GM18498 (cell line): ENCODE measurements around the gene ESD.
"Not testable (repeated sequence)": the region's sequence is repeated elsewhere in the genome, so short reads cannot be mapped to it uniquely, and the experiment has no call there.

Source experiments
- ATAC-seq: cut with Tn5 transposase; IDR thresholded peaks from one replicate; pipeline ENCODE4 v1.9.1; 2021; ENCODE audit warnings: mild to moderate bottlenecking, moderate library complexity; ENCODE audit not compliant: unreplicated experiment

Gene ESD

DNA sequence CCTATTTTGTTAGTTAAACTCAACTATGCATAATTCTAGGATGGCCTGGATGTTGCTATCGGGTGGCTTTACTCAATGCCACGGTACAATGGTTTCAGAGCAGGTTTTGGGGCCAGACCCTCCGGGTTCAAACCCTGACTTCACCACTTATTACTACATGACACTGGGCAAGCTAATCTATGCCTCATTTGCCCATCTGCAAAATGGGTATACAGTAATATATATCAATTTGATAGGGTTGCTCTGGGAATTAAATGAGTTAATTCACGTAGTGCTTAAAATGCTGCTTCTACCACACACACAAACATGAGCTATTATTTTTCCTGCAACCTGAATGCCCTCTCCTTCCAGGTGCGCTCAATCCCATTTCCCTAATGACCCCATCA, 839 bp downstream of the ESD start:
- no peak for ATAC-seq

DNA sequence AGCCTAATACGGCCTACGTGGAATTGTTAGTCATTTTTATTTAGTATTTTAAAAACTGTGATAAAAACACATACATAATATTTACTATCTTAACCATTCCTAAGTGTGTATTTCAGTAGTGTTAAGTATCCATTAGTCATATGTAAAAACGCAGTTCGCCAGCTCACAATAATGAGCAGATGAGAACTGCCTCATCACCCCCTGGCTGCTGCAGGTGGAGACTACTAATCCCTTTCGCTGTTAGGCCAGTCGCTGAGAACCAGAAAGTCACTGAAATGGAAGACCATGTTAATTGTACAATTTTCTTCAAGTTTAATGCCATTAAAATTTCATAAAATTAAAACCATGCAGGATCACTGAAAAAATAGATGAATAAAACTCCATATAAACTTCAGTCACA, 1.6 kb downstream of the ESD start:
- ATAC-seq, result no peak

DNA sequence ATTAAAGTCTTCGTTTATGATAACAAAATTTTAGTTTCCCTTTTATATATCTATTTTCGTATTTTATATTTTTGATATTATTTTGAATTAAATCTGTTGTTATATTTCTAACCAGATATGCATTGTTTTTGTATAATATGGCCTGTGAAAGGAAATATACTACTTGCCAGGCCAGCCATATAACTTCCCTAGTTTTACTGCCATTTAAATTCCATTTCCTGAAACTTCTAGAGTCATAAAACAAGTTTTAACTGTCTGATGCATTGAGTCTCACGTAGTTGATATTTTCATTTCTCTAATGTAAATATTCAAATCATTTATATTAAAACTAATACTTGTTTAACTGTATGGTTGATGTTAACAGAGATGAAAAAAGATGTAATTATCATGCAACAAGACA, 13.5 kb downstream of the ESD start:
- no peak for ATAC-seq

DNA sequence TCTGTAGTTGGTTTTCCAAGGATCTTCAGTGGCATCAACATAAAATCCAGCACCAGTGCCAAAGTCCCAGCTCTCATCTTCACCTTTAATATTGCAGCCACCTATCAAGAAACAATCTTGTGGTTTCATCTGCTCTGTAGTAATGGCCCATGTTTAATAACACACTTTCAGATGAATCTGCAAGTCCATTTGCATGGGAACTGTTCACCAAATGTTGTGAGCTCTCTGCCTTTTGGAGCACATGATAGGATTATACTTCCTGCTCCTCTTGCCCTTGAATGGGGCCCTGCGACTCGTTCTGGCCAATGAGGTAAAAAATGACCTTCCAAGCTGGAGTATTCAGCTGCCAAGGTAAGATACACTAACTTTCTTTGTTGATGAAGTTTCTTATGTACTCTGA, 14.3 kb downstream of the ESD start:
- ATAC-seq, result no peak

DNA sequence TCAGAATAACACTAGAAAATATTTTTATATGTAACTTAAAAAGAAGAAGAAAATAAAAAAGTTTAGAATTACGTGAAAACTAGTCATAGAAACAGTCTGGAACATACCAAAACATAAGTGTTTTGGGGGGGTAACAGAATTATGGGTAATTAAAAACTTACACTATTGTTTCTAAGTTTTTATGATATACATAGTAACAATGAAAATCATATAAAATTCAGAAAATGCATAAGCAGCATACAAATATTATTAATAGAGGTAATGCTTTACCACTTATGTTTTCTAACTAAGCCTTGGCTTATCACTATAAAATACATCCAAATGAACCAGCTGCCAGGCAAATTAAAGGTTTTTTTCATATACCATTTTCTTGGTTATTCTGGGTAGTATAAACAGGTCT, 14.9 kb downstream of the ESD start:
- no peak for ATAC-seq

DNA sequence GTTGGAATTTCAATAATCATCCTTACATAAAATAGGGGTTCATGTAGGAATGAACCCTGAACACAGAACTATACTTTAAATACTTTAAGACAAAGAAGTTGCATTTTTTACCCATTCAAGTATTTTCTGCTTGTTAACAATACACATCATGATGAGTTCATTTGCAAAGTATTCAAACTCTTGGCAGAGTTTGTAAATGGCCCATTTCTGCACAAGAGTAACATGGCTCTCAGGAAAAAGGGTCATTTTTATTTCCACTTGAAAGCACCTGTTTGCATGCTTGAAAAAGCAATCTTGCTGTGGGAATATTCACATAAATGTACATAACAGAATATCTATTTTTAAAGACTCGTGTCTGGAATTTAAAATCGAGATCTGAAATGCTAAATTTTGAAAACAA, 18.1 kb downstream of the ESD start:
- ATAC-seq, result no peak

DNA sequence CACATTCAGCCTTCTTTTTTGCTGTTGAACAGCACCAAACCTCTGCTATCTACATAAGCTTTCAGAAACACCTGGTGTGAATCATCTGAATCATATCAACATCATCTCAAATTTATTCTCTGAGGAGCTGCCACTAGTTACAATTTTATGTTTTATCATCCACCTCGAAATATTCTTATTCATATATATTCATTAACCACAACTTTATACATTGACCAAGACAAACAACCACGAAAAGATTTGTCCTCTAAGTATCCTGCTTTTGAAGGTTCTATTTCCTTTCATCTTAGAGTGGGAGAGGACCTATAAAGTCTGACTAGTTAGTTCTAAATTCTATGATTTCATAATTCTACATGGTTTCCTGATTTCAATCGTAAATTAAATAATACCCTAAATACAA, 18.9 kb downstream of the ESD start:
- ATAC-seq, result no peak

DNA sequence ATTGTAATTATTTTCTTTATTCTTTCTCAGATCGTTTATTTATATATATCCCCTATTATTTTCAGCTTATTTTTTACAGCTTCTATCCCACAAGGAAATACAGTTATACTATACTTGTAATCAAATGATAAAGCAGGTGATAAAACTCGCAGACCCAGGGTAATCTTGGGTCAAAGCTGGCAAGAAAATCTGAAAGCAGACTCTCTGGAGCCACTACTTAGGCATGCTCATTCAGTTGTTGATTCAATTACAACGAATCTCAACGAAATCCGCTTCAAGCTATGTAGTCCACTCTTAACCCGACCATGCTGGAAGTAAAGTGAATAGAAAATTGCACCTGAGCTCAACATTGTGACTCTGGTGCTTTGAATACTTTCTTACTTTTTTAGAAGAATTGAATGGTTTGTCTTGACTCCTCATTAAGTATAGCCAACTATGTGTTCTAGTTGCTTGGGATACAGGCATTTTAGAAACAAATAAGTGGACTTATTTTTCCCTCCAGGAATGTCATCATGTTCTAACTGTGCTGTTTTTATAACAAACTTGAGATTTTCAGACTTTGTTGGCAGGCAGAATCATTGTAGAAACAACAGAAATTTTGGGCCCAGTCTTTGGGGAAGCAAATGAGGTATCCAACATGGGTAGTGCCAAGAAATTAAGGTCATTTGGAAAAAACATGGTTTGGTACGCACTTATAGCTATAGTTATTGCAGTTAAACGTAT, 21.4 kb downstream of the ESD start:
- no peak for ATAC-seq

DNA sequence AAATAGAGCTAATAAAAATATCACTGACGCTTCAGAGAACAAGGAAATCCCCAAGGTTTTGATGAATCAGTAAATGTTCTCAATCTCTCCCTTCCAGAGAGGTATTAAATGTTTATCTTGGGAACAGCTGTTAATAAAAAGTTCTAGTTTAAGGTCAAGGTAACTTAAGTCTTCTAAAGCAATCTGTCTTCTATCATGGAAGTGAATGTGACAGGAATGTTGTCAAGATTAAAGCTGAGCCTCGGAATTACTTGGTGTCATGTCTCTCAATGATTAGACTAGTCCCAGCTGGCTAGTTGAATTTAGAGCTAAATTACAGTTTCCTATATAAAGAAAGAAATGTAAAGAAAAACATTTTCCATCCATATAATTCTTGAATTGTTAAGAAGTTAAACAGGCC, 23.4 kb downstream of the ESD start:
- ATAC-seq, result no peak

DNA sequence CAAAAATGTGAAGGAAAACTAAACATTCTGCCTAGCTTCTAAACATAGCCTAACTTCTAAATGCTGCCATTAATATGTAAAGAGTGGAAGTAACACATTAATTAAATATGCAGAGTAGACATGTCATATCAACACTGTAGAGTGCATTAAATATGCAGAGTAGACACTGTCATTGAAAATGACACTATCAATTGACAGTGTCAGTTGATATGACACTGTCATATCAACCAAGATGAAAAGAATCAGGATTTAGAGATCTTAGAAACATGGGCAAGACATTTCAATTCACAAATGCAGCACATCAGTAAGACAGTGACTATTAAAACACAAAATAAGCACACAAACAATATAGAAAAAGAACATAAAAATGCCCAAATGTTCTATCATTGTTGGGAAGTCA, 25.3 kb downstream of the ESD start:
- ATAC-seq, result no peak

DNA sequence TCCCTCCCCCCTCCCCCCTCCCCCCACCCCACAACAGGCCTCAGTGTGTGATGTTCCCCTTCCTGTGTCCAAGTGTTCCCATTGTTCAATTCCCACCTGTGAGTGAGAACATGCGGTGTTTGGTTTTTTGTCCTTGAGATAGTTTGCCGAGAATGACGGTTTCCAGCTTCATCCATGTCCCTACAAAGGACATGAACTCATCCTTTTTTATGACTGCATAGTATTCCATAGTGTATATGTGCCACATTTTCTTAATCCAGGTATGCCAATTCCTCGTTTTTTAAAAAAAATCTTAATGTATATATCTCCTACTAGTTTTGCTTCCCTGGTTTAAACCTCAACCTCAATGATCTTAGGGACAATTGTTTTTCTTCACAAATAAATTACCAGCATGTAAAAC, 27.0 kb downstream of the ESD start:
- not testable (repeated sequence) for ATAC-seq

DNA sequence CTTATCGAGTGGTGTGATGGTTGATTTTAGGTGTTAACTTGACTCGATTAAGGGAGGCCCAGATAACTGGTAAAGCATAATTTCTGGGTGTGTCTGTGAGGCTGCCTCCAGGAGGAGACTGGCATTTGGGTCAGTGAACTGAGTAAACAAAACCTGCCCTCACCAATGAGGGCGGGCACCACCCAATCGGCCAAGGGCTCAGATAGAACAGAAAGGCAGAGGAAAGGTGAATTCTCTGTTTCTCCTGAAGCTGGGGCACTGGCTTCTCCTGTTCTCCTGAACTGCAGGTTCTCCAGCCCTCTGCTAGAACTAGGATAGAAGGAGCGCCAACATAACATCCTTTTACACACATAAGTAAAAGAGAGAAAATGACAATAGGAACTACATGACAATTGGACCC, 35.1 kb downstream of the ESD start:
- no peak for ATAC-seq

DNA sequence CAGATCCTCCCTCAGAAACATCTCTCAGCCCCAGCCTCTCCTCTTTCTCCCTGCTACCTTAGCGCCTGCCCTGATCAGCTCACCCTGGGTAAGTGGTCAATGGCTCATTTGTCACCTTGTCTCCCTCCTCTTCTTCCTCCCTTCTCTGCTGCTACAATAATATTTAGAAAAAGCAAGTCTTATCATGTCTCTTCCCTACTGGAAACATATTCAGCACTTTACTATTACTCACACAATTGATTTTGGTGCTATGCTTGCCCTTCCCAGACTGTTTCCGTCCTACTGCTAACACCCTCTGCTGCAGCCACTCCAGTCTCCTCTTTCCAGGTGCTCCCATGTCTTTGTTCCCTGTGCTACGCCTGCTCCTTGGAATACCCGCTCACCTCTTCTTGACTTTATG, 35.8 kb downstream of the ESD start:
- ATAC-seq, result no peak

DNA sequence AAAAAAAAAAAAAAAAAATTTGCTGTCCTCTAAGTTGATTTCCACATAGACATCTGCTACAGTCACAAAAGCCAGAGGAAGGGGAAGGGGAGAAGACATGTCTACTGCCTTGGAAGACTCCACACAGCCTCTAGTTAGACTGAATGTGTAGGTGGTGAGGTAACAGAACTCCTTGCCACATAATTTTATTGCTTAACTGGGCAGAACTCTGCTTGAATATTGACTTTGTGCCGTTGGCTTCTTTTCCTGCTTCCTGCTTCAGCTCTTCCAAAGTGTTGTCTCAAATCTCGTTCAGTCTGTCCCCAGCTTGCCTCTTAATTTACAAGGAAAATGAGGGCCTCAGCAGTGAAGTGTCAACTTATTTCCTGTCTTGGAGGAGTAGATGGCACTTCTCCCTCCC, 37.1 kb downstream of the ESD start:
- no peak for ATAC-seq

DNA sequence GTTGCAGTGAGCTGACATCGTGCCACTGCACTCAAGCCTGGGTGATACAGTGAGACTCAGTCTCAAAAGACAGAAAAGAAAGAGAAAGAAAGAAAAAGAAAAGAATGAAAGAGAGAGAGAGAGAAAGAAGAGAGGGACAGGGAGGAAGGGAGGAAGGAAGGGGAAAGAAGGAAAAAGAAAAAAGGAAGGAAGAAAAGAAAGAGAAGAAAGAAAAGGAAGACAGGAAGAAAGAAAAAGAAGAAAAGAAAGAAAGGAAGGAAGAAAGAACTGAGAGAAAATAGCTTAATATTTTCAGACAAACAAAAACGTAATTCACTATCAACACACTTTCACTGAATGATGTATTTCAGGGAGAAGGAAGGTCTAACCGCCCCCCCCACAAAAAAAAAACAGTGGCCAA, 39.3 kb downstream of the ESD start:
- no peak for ATAC-seq

DNA sequence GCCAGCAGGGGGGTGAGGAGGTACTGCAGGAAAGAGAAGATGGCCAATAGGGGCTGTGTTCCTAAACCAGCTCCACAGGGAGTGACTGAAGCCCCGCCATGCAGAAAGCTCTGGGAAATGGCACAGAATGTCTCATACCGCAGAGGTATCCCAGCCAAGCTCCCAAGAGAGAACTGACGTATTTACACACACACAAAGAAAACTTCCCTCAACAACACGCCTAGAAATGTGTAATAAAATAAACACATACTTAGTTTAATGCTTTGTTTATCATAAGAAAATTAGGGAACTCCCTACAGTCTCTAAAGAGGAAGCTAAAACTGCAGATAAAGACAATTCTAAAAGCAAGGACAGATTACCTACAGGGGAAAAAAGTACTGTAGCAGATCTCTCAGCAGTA, 40.0 kb downstream of the ESD start:
- no peak for ATAC-seq

DNA sequence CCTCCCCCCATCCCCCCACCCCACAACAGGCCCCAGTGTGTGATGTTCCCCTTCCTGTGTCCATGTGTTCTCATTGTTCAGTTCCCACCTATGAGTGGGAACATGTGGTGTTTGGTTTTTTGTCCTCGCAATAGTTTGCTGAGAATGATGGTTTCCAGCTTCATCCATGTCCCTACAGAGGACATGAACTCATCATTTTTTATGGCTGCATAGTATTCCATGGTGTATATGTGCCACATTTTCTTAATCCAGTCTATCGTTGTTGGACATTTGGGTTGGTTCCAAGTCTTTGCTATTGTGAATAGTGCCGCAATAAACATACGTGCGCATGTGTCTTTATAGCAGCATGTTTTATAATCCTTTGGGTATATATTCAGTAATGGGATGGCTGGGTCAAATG, 41.5 kb downstream of the ESD start:
- ATAC-seq, result not testable (repeated sequence)

DNA sequence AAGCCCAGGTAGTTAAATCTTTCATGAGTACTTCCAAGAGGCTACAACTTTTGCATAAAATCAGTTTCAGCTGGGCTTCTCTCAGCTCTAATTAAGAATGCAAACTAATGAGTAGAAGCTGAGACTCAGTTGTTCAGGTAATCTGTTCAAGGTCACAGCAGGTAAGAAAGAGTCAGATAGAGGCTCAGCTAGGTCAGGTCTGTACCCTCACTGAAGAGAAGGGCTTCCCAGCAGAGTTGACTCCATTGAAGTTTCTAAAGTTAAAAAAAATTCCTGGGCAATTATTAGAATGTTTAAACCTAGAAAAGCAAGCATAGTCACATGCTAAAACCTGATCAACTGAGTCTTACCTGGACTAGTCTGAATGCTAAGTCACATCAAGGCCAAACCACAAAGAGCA, 42.1 kb downstream of the ESD start:
- ATAC-seq, result no peak

DNA sequence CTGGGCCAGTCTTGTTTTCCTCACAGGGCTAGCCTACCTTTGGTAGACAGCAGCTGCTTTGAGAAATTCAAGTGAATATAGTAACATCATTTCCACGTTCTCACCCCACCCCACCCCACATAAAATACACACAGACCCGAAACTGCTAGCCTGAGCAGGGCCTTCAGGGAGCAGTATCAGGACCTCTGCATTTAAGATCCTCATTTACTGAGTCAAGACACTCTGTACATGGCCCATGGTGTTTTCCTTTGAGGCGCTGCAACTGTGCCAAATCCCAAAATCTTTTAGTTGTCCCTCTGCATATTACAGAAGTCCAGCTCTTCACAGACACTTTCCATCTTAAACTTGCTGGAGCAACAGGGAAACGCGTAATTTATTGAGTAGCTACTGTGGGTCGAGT, 43.0 kb downstream of the ESD start:
- ATAC-seq, result no peak

DNA sequence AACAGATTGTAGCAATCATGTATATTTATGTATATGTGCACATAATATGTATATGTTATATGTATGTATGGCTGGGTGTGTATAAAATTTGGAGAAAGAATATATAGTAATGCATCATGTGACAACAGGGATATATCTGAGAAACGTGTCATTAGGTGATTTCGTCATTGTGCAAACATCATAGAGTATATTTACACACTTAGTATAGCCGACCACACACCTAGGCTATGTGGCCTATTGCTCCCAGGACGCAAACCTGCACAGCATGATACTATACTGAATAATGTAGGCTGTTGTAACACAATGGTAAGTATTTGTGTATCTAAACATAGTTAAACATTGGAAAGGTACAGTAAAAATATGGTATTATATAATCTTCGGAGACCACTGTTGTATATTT, 43.8 kb downstream of the ESD start:
- ATAC-seq, result no peak

DNA sequence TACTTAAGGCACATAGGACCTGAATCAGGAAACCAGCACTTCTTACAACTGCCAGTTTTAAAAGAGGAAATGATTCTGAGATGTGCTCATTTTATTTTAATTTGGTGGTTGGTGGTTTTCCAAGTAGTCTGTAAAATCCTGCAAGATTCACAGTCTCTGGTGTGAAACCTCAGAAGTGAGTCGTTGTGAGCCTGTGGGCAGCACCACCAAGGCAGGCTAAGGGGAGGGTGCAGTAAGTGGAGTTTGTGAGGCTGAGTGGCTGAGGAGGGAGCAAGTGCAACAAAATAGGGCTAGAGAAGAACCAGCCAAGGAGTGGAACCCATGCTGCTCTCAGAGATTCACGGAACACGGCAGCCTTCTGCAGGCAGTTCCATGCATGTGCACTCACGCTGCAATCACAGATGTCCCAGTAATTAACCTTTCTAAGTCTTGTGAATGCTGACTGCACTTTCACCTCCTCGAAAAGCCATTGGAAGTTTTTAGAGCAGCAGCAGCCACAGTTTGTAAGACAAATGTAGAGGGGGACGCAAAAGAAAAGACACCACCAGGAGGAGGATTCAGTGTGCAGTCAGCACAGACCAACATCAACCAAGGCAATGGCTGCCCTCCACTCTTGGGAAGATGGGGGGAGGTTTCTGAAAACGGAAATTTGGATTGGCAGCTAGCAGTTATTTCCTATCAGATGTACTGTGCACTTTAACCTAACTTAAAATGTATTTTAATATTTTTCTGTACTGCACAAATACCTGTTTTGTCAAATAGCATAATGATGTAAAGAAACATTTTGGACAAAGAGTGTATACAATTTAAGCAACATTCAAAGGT, 44.9 kb downstream of the ESD start:
- ATAC-seq, result peak; percentile 96

DNA sequence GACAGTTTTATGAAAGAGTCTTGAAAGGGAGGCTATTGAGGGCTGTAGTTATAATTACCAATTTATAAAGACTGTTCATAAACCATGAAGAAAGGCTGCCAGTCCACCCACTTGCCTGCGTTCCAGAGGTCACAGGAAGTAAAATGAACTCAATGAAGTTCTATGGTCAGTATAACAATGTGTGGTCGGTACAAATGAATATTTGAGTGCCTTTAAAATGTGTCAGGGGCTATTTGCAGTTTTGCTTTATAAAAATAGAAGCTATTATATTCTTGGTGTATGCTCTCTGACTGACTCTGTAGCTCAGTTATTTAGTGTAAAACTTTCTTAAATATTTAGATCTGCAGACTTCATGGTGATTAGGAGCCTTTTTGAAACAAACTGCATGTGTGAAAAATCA, 47.0 kb downstream of the ESD start:
- ATAC-seq, result no peak

DNA sequence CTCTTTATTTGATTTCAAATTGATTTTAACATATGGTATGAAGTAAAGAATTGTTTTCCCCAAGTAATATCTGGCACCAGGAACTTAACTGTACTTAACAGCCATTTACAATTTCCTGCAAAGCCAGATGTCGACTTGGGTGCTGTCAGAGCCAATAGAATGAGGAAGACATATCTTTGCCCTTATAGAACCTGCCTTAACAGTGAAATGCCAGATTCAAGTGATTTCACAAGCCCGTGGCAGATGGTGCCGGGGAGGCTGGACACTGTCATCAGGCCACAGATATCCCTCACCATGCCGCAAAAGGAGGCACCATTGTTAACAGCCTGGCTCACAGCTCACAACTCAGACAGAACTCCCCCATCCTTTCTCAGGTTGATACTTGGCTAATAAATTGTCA, 48.7 kb downstream of the ESD start:
- ATAC-seq, result no peak
